Caki2 (cell line): ENCODE results near the gene MOCS1. TPM values are rescaled to one million over a fixed set of nuclear protein-coding genes. Genes with fewer than 3 reads are reported as not detected.
A peak's percentile ranks its signal among the peaks of the same experiment; 100 is the strongest.
"Not testable (repeated sequence)": the region's sequence is repeated elsewhere in the genome, so short reads cannot be mapped to it uniquely, and the experiment has no call there.

Source experiments
- DNase-seq: peaks from one replicate; pipeline ENCODE4 v3.0.0-alpha.2; 2015; ENCODE audit warnings: low read depth
- in situ Hi-C: cut with HindIII; loops from 2 replicates; pipeline ENCODE4 v1.10.0; 2016; ENCODE audit warnings: low sequenced_read_pairs, low pct_unique_long_range_greater_than_20kb, mixed read lengths
- total RNA-seq: library from RNA; depleted of rRNA; stranded (reverse); fragments of >200 nt; shearing (Covaris generic); gene quantifications from 2 replicates; pipeline ENCODE4 v1.2.3, GENCODE V29; 2014; ENCODE audit warnings: low replicate concordance; rRNA removed

The MOCS1 gene
- 0.03 and 6.2 TPM in 2 replicates for total RNA-seq

- peak; percentile 32 for DNase-seq
- in situ Hi-C loops: no loop called here
Observed at GRCh38 chr6:39934131-39934757, at the start of gene MOCS1. Gene MOCS1, minus strand, starts transcription at chr6:39934462. Its CDS starts 45 bp downstream, at chr6:39934417.

- in situ Hi-C loops: no loop called here
Observed at GRCh38 chr6:39984051-39984450, 49.8 kb upstream of the MOCS1 start.

GRCh38 chr6:39983193-39983592 is 48.9 kb upstream of the MOCS1 start:
- DNase-seq: no peak

More at GRCh38 chr6:39984051-39984450, 49.8 kb upstream of the MOCS1 start:
- DNase-seq: no peak

GRCh38 chr6:39982720-39983119 is 48.5 kb upstream of the MOCS1 start:
- DNase-seq: no peak
- in situ Hi-C loops: no loop called here

More at GRCh38 chr6:39983193-39983592, 48.9 kb upstream of the MOCS1 start:
- in situ Hi-C loops: no loop called here

- in situ Hi-C loops: no loop called here
- DNase-seq: peak; percentile 49
Observed at GRCh38 chr6:39980839-39981580, 46.7 kb upstream of the MOCS1 start.

GRCh38 chr6:39979461-39980328 is 45.4 kb upstream of the MOCS1 start:
- DNase-seq: no peak
- in situ Hi-C loops: no loop called here

DNA sequence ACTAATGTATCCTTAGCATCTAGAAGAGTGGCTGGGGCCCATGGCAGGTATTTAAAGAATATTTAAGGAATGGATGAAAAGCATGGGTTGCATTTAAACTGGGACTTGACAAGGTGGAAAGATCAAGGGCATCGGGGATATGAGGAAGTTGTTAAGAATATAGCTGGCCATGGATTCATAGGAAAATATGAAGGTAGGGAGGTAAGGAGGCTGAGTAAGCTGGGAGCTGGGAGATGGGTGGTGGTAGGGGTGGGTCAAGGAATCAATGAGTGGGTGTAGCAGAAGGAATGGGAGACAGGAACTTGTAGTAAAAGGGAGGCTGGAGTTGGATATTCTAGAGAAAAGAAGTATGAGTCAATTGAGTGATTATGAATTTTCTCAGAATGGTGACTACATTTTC is 44.0 kb upstream of the MOCS1 start:
- DNase-seq: no peak
- in situ Hi-C loops: no loop called here

- in situ Hi-C loops: no loop called here
- no peak for DNase-seq
Observed at GRCh38 chr6:39973661-39974060, 39.4 kb upstream of the MOCS1 start.

- in situ Hi-C loops, DNase-seq: not testable (repeated sequence)
Observed at GRCh38 chr6:39972717-39973116, 38.5 kb upstream of the MOCS1 start.

GRCh38 chr6:39971131-39971530 is 36.9 kb upstream of the MOCS1 start:
- in situ Hi-C loops: not testable (repeated sequence)

DNA sequence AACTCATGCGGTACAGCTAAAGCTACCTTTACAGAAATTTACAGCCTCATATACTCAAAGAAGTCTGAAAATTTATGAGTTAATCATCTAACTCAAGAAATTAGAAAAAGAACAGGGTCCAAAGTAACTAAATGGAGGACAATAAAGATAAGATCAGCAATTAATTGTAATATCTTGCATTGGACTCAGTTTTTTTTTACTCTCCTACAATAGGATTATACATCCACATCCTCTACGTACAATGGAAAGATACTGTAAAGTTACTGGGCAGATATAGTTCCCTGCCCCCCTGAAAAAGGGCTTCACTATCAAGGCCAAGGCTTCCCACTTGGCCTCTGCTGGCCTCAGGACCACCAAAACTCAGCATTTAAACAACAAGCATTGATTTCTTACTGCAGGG is 31.5 kb upstream of the MOCS1 start:
- in situ Hi-C loops: no loop called here
- no peak for DNase-seq

More at GRCh38 chr6:39971131-39971530, 36.9 kb upstream of the MOCS1 start:
- DNase-seq: not testable (repeated sequence)

DNA sequence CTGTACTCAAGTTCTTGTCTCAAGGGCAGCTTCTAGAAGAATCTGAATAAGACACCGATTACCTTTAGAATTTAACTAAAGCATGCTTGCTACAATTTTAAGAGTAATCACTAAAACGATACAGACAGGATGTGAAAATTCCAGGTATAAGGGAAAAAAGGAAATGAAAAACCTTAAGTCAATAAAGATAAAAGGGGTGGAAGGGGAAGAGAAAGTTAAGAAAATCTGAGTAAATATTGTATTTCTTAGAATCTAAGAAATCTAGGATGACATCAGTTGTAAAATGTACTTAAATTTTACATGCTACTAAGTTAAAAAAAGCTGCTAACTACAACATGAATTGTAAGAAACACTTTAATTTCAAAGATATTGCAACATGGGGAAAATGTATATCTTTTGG is 30.3 kb upstream of the MOCS1 start:
- DNase-seq: no peak
- in situ Hi-C loops: no loop called here

- no peak for DNase-seq
- in situ Hi-C loops: no loop called here
Observed at GRCh38 chr6:39964094-39964493, 29.8 kb upstream of the MOCS1 start.

GRCh38 chr6:39962831-39963230 is 28.6 kb upstream of the MOCS1 start:
- in situ Hi-C loops: no loop called here
- no peak for DNase-seq

GRCh38 chr6:39961178-39961577 is 26.9 kb upstream of the MOCS1 start:
- DNase-seq: no peak
- in situ Hi-C loops: no loop called here

DNA sequence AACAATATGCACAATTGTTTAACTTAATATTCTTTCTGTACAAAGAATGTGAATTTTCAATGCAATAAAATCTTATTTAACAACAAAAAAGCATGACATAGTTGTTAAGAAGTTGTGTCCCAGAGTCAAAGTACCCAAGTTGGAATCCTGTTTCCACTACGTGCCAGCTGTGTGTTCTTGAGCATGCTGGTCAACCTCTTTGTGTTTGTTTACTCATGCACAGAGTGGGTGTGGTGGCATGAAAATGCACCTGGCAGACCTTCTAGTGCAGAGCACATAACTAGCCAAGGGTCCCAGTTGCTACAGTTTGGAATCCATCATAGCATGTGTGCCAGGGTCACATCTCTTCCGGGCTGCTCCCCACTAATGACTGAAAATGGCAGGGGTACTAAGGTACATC is 24.7 kb upstream of the MOCS1 start:
- in situ Hi-C loops: no loop called here
- DNase-seq: no peak

DNA sequence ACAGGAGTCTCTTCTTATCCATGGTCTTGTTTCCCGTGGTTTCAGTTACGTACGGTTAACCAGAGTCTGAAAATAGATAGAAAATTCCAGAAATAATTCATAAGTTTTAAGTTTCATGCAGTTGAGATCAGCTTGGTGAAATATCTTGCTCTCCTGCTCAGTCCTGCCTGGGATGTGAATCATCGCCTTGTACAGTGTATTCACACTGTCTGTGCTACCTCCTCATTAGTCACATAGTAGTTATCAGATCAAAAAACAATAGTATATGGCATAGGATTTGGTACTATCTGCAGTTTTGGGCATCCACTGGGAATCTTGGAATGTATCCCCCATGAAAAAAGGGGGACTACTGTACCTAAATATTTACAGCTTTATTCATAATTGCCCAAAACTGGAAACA is 22.7 kb upstream of the MOCS1 start:
- no peak for DNase-seq
- in situ Hi-C loops: no loop called here

- no peak for DNase-seq
- in situ Hi-C loops: no loop called here
Observed at GRCh38 chr6:39953076-39953618, 18.9 kb upstream of the MOCS1 start.

GRCh38 chr6:39952167-39952566 is 17.9 kb upstream of the MOCS1 start:
- no peak for DNase-seq

More at GRCh38 chr6:39952167-39952566, 17.9 kb upstream of the MOCS1 start:
- in situ Hi-C loops: no loop called here
